ENCODE data around the gene YEATS2.

YEATS2 gene

GRCh38 chr3:183653209-183654064 lies 44.2 kb upstream of the YEATS2 start:
- POLR2A ChIA-PET: no interaction called here
- no peak overlapping the region for H3K27ac ChIP-seq (ENCODE audit: extremely low read depth, low read depth, low read length)
- H3K4me1 ChIP-seq (ENCODE audit: control insufficient read depth, insufficient read depth, low read length): no peaks in the 10 kb centered on the region
- no peak overlapping the region for H3K4me3 ChIP-seq (ENCODE audit: low read depth, low read length)
- H3K36me3 ChIP-seq (ENCODE audit: control insufficient read depth in 2 of 2, insufficient read depth in 1 of 2, low read length in 2 of 2): peaks cover 0 to 25% of the 10 kb centered on the region in 2 experiments; a peak in 1 of 3 replicates
- H3K9me3 ChIP-seq (ENCODE audit: control insufficient read depth, insufficient read depth, low read depth, low read length): no peaks in the 10 kb centered on the region
- CTCF ChIA-PET: no interaction called here
- no peak for TF ChIP-seq ZNF843 (tag by site-specific recombination; IDR thresholded peaks at IDR 0.05)
- TF ChIP-seq ZNF514 (tag by site-specific recombination; IDR thresholded peaks at IDR 0.05): no peak
- peak; percentile 35; the same call in 1 of the 2 replicates for TF ChIP-seq SP7 (tag by site-specific recombination; IDR thresholded peaks at IDR 0.05)
- no peak for TF ChIP-seq TCF7L2 (IDR thresholded peaks at IDR 0.05; ENCODE audit: borderline replicate concordance, low read depth, low read length)
- TF ChIP-seq ZNF169 (tag by site-specific recombination; IDR thresholded peaks at IDR 0.05): peak; percentile 65; the same call in 1 of the 2 replicates
- no peak for TF ChIP-seq ZNF138 (tag by site-specific recombination; IDR thresholded peaks at IDR 0.05; ENCODE audit: borderline replicate concordance)
- no peak for TF ChIP-seq ZIC2 (tag by site-specific recombination; IDR thresholded peaks at IDR 0.05)
- peak; percentile 40; the same call in 1 of the 2 replicates for TF ChIP-seq ZNF558 (tag by site-specific recombination; IDR thresholded peaks at IDR 0.05)
- 0 out of 2 replicates have a peak, but pooled peaks have one; percentile 58 for TF ChIP-seq ZNF571 (tag by site-specific recombination; IDR thresholded peaks at IDR 0.05)
- peak; percentile 59 for TF ChIP-seq ZNF549 (tag by site-specific recombination; IDR thresholded peaks at IDR 0.05)
- TF ChIP-seq TRIM28 (IDR thresholded peaks at IDR 0.05; ENCODE audit: borderline replicate concordance, low read length): peak; percentile 37; the same call in 1 of the 2 replicates
- no peak for TF ChIP-seq ZNF660 (tag by site-specific recombination; IDR thresholded peaks at IDR 0.05)
- TF ChIP-seq SETDB1 (IDR thresholded peaks at IDR 0.05; ENCODE audit: insufficient read length, low read length): peak; percentile 100
- TF ChIP-seq ZNF645 (tag by site-specific recombination; IDR thresholded peaks at IDR 0.05): no peak
- no peak for TF ChIP-seq SCRT2 (tag by site-specific recombination; IDR thresholded peaks at IDR 0.05)
- TF ChIP-seq ZNF488 (tag by site-specific recombination; IDR thresholded peaks at IDR 0.05): no peak
- TF ChIP-seq, protein P1, sequence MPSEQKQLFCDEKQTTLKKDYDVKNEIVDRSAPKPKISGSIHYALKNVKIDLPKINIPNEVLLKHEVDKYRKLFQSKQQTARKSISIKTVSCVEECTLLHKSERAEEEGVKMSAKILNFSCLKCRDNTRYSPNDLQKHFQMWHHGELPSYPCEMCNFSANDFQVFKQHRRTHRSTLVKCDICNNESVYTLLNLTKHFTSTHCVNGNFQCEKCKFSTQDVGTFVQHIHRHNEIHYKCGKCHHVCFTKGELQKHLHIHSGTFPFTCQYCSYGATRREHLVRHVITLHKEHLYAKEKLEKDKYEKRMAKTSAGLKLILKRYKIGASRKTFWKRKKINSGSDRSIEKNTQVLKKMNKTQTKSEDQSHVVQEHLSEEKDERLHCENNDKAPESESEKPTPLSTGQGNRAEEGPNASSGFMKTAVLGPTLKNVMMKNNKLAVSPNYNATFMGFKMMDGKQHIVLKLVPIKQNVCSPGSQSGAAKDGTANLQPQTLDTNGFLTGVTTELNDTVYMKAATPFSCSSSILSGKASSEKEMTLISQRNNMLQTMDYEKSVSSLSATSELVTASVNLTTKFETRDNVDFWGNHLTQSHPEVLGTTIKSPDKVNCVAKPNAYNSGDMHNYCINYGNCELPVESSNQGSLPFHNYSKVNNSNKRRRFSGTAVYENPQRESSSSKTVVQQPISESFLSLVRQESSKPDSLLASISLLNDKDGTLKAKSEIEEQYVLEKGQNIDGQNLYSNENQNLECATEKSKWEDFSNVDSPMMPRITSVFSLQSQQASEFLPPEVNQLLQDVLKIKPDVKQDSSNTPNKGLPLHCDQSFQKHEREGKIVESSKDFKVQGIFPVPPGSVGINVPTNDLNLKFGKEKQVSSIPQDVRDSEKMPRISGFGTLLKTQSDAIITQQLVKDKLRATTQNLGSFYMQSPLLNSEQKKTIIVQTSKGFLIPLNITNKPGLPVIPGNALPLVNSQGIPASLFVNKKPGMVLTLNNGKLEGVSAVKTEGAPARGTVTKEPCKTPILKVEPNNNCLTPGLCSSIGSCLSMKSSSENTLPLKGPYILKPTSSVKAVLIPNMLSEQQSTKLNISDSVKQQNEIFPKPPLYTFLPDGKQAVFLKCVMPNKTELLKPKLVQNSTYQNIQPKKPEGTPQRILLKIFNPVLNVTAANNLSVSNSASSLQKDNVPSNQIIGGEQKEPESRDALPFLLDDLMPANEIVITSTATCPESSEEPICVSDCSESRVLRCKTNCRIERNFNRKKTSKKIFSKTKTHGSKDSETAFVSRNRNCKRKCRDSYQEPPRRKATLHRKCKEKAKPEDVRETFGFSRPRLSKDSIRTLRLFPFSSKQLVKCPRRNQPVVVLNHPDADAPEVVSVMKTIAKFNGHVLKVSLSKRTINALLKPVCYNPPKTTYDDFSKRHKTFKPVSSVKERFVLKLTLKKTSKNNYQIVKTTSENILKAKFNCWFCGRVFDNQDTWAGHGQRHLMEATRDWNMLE (tag by site-specific recombination; conservative IDR thresholded peaks at IDR 0.05; ENCODE audit: low read depth): 0 out of 2 replicates have a peak, but pooled peaks have one; percentile 28
- TF ChIP-seq, protein P2, sequence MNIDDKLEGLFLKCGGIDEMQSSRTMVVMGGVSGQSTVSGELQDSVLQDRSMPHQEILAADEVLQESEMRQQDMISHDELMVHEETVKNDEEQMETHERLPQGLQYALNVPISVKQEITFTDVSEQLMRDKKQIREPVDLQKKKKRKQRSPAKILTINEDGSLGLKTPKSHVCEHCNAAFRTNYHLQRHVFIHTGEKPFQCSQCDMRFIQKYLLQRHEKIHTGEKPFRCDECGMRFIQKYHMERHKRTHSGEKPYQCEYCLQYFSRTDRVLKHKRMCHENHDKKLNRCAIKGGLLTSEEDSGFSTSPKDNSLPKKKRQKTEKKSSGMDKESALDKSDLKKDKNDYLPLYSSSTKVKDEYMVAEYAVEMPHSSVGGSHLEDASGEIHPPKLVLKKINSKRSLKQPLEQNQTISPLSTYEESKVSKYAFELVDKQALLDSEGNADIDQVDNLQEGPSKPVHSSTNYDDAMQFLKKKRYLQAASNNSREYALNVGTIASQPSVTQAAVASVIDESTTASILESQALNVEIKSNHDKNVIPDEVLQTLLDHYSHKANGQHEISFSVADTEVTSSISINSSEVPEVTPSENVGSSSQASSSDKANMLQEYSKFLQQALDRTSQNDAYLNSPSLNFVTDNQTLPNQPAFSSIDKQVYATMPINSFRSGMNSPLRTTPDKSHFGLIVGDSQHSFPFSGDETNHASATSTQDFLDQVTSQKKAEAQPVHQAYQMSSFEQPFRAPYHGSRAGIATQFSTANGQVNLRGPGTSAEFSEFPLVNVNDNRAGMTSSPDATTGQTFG (tag by site-specific recombination; IDR thresholded peaks at IDR 0.05; ENCODE audit: borderline replicate concordance): no peak
- 0 out of 2 replicates have a peak, but pooled peaks have one; percentile 28 for TF ChIP-seq ZNF155 (tag by site-specific recombination; IDR thresholded peaks at IDR 0.05)
- TF ChIP-seq, protein P3, sequence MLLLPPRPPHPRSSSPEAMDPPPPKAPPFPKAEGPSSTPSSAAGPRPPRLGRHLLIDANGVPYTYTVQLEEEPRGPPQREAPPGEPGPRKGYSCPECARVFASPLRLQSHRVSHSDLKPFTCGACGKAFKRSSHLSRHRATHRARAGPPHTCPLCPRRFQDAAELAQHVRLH (tag by site-specific recombination; IDR thresholded peaks at IDR 0.05): no peak
- TF ChIP-seq ZNF214 (tag by site-specific recombination; IDR thresholded peaks at IDR 0.05; ENCODE audit: borderline replicate concordance): no peak
- no peak for TF ChIP-seq ZBTB26 (tag by site-specific recombination; optimal IDR thresholded peaks at IDR 0.05)
- TF ChIP-seq ZNF555 (tag by site-specific recombination; conservative IDR thresholded peaks at IDR 0.05): 0 out of 2 replicates have a peak, but pooled peaks have one; percentile 5
- TF ChIP-seq ZNF510 (tag by site-specific recombination; IDR thresholded peaks at IDR 0.05; ENCODE audit: insufficient replicate concordance): peak; percentile 15
- peak; percentile 27; the same call in 1 of the 2 replicates for TF ChIP-seq ZNF501 (tag by site-specific recombination; IDR thresholded peaks at IDR 0.05)
- TF ChIP-seq ZNF626 (tag by site-specific recombination; IDR thresholded peaks at IDR 0.05): peak; percentile 100
